Spleen (tissue), 7 donors: ENCODE results near the gene ACSL5.

Experiments
- CTCF ChIP-seq, 11 experiments: fragments of 200-600 bp in 7 of 11; fragments of 450-650 bp in 4 of 11; sonication (generic) in 4 of 11; IDR thresholded peaks in 8 of 11; conservative IDR thresholded peaks in 3 of 11; 1 replicate in 7 of 11; 2 replicates in 4 of 11; pipeline versions ENCODE4 v1.4.0 to v1.8.0; 2016 to 2021; ENCODE audit warnings: antibody characterized with exemption in 11 of 11, inconsistent platforms in 4 of 11, mild to moderate bottlenecking in 1 of 11
- POLR2A ChIP-seq, 3 donors: fragments of 450-650 bp; IDR thresholded peaks; one replicate each; pipeline ENCODE4 v1.5.1; 2017; ENCODE audit warnings: antibody characterized with exemption in 3 of 3, mild to moderate bottlenecking in 1 of 3
- POLR2AphosphoS5 ChIP-seq, 3 donors: sonication (generic); formaldehyde crosslinking; IDR thresholded peaks; one replicate each; pipeline ENCODE4 v1.5.1; 2017; ENCODE audit warnings: antibody characterized with exemption in 3 of 3
- donor health status: DM: no; HTN: no; CAD: no; lungs with moderate emphysema.
- donor health status: DM: no; HTN: no; CAD: no.
- donor health status: DM: no; HTN: no; CAD: no.

GRCh38 chr10:112438356-112438755 is 64.4 kb downstream of the ACSL5 start:
- TF ChIP-seq CTCF (IDR thresholded peaks at IDR 0.05 in 8 of 11, conservative IDR thresholded peaks at IDR 0.05 in 3 of 11) (no peak), POLR2A (IDR thresholded peaks at IDR 0.05) (no peak), POLR2AphosphoS5 (IDR thresholded peaks at IDR 0.05) (no peak)
